ENCODE data around the gene KIF27.
"Not testable (repeated sequence)": the region's sequence is repeated elsewhere in the genome, so short reads cannot be mapped to it uniquely, and the experiment has no call there.

KIF27 gene

GRCh38 chr9:83804454-83804853 is 116.8 kb downstream of the KIF27 start:
- DNase-seq (ENCODE audit: low spot score): not testable (repeated sequence)

GRCh38 chr9:83803941-83804340 is 117.3 kb downstream of the KIF27 start:
- DNase-seq (ENCODE audit: low spot score): not testable (repeated sequence)

GRCh38 chr9:83800236-83801033 is 120.8 kb downstream of the KIF27 start:
- DNase-seq (ENCODE audit: low spot score): no peak

GRCh38 chr9:83794051-83794450 is 127.2 kb downstream of the KIF27 start:
- DNase-seq (ENCODE audit: low spot score): no peak

GRCh38 chr9:83792746-83793145 is 128.5 kb downstream of the KIF27 start:
- no peak for DNase-seq (ENCODE audit: low spot score)
